GM12872 (cell line): Measurements from ENCODE around the gene ENKD1.

Experiments used
- CTCF ChIP-seq: IDR thresholded peaks from 3 replicates; pipeline ENCODE4 v1.5.1; 2011; ENCODE audit warnings: low read depth, mild to moderate bottlenecking, low read length, moderate library complexity; ENCODE audit not compliant: insufficient read depth

ENKD1 gene

GRCh38 chr16:67707790-67708189, 41.2 kb upstream of the ENKD1 start:
- no peak for TF ChIP-seq CTCF

- TF ChIP-seq CTCF: no peak
Observed at GRCh38 chr16:67707210-67707609, 40.7 kb upstream of the ENKD1 start.

GRCh38 chr16:67704110-67704509, 37.6 kb upstream of the ENKD1 start:
- no peak for TF ChIP-seq CTCF

- no peak for TF ChIP-seq CTCF
Observed at GRCh38 chr16:67703626-67704025, 37.1 kb upstream of the ENKD1 start.

- TF ChIP-seq CTCF: no peak
Observed at GRCh38 chr16:67702130-67702529, 35.6 kb upstream of the ENKD1 start.

GRCh38 chr16:67701420-67701819, 34.9 kb upstream of the ENKD1 start:
- TF ChIP-seq CTCF: no peak

GRCh38 chr16:67699265-67699664, 32.7 kb upstream of the ENKD1 start:
- TF ChIP-seq CTCF: no peak
